NB4 (cell line): Measurements from ENCODE around the gene CELF6.

Experiments used
- CTCF ChIP-seq: IDR thresholded peaks from one replicate; pipeline ENCODE4 v1.5.1; 2012; ENCODE audit warnings: low read depth, low read length
- POLR2A ChIP-seq: IDR thresholded peaks from 2 replicates; pipeline ENCODE4 v1.6.1; 2011; ENCODE audit warnings: mild to moderate bottlenecking; ENCODE audit not compliant: insufficient read length; ENCODE audit errors: extremely low read depth

- no peak for TF ChIP-seq CTCF
- TF ChIP-seq POLR2A: no peak
These were observed 25.8 kb upstream of the CELF6 start for GRCh38 chr15:72345806-72346205.
